Measurements from ENCODE around the gene PANX1. TPM values are rescaled to one million over a fixed set of nuclear protein-coding genes. Genes with fewer than 3 reads are reported as not detected.

Gene PANX1
- total RNA-seq, 4 donors from 2014 or later: 9.0 to 20.1 (median 11.3) TPM

GRCh38 chr11:94129512-94130297 is 1.1 kb downstream of the PANX1 start:
- Histone ChIP-seq H3K27me3 (no peaks in the 10 kb centered on the region), H3K27ac (peak overlapping the region; percentile 93 to 99 (median 96)), H3K36me3 (no peaks in the 10 kb centered on the region), H3K4me1 (peaks cover 9 to 35% (median 31%) of the 10 kb centered on the region in 4 donors), H3K4me3 (peak overlapping the region; percentile 77 to 87 (median 84)), H3K9me3 (no peaks in the 10 kb centered on the region)
- TF ChIP-seq CTCF (IDR thresholded peaks at IDR 0.05): no peak
- no peak for TF ChIP-seq POLR2A (IDR thresholded peaks at IDR 0.05)
- no peak for TF ChIP-seq EP300 (IDR thresholded peaks at IDR 0.05; ENCODE audit: low read depth)
- TF ChIP-seq POLR2AphosphoS5 (IDR thresholded peaks at IDR 0.05): no peak
- intact Hi-C loops (cut with DNase I; ENCODE audit: low total_unique reads) (no loop called here), in situ Hi-C loops (cut with MboI; ENCODE audit: low pct_ligation_motif_present in 1 of 4, low pct_unique_long_range_greater_than_20kb in 1 of 4, low sequenced_read_pairs in 3 of 4) (no loop called here)
- DNase-seq: peak; percentile 90
- 17 to 18% methylated on average over 1 to 18 of the region's 20 CpGs for WGBS, 2 donors (ENCODE audit: low coverage in 1 of 2)

- TF ChIP-seq POLR2AphosphoS5 (IDR thresholded peaks at IDR 0.05) (peak; percentile 60 to 82 (median 78)), CTCF (IDR thresholded peaks at IDR 0.05) (no peak), EP300 (IDR thresholded peaks at IDR 0.05; ENCODE audit: low read depth) (no peak), POLR2A (IDR thresholded peaks at IDR 0.05) (peak; percentile 30)
- Histone ChIP-seq H3K36me3 (no peaks in the 10 kb centered on the region), H3K27me3 (no peaks in the 10 kb centered on the region), H3K9me3 (no peaks in the 10 kb centered on the region), H3K27ac (peak overlapping the region; percentile 93 to 99 (median 96)), H3K4me3 (peak overlapping the region in 3 of 4 donors; percentile 77 to 87 (median 82)), H3K4me1 (peaks cover 14 to 43% (median 38%) of the 10 kb centered on the region in 4 donors)
- 70 to 76% methylated on average over 5 to 7 of the region's 7 CpGs for WGBS, 2 donors (ENCODE audit: low coverage in 1 of 2)
- DNase-seq: no peak
- intact Hi-C loops (cut with DNase I; ENCODE audit: low total_unique reads): no loop called here
- in situ Hi-C loops (cut with MboI; ENCODE audit: low pct_ligation_motif_present in 1 of 4, low pct_unique_long_range_greater_than_20kb in 1 of 4, low sequenced_read_pairs in 3 of 4): no loop called here
These were observed 1.8 kb downstream of the PANX1 start for GRCh38 chr11:94130298-94131046.

GRCh38 chr11:94131047-94131717 is 2.5 kb downstream of the PANX1 start:
- H3K36me3 ChIP-seq: no peaks in the 10 kb centered on the region
- no peak for DNase-seq
- in situ Hi-C loops (cut with MboI; ENCODE audit: low pct_ligation_motif_present in 1 of 4, low pct_unique_long_range_greater_than_20kb in 1 of 4, low sequenced_read_pairs in 3 of 4) (no loop called here), intact Hi-C loops (cut with DNase I; ENCODE audit: low total_unique reads) (no loop called here)
- H3K27ac ChIP-seq: peak overlapping the region; percentile 93 to 99 (median 96)
- H3K4me1 ChIP-seq: peaks cover 15 to 48% (median 41%) of the 10 kb centered on the region in 4 donors
- no peaks in the 10 kb centered on the region for H3K9me3 ChIP-seq
- TF ChIP-seq EP300 (IDR thresholded peaks at IDR 0.05; ENCODE audit: low read depth): no peak
- no peak for TF ChIP-seq POLR2AphosphoS5 (IDR thresholded peaks at IDR 0.05)
- TF ChIP-seq CTCF (IDR thresholded peaks at IDR 0.05): no peak
- TF ChIP-seq POLR2A (IDR thresholded peaks at IDR 0.05): no peak
- H3K4me3 ChIP-seq: no peak overlapping the region
- 69% methylated on average over 3 of the region's 3 CpGs; no CpG with 5 or more reads in 1 of the 2 donors for WGBS, 2 donors (ENCODE audit: low coverage in 1 of 2)
- no peaks in the 10 kb centered on the region for H3K27me3 ChIP-seq

GRCh38 chr11:94131718-94132115 is 3.1 kb downstream of the PANX1 start:
- in situ Hi-C loops (cut with MboI; ENCODE audit: low pct_ligation_motif_present in 1 of 4, low pct_unique_long_range_greater_than_20kb in 1 of 4, low sequenced_read_pairs in 3 of 4) (no loop called here), intact Hi-C loops (cut with DNase I; ENCODE audit: low total_unique reads) (no loop called here)
- TF ChIP-seq POLR2AphosphoS5 (IDR thresholded peaks at IDR 0.05) (no peak), CTCF (IDR thresholded peaks at IDR 0.05) (no peak), POLR2A (IDR thresholded peaks at IDR 0.05) (no peak), EP300 (IDR thresholded peaks at IDR 0.05; ENCODE audit: low read depth) (no peak)
- no peak for DNase-seq
- Histone ChIP-seq H3K36me3 (no peaks in the 10 kb centered on the region), H3K4me3 (no peak overlapping the region), H3K9me3 (no peaks in the 10 kb centered on the region), H3K27ac (peak overlapping the region; percentile 93 to 99 (median 96)), H3K4me1 (peaks cover 15 to 48% (median 42%) of the 10 kb centered on the region in 4 donors), H3K27me3 (no peaks in the 10 kb centered on the region)
- 9 to 11% methylated on average over 1 of the region's 1 CpG for WGBS, 2 donors (ENCODE audit: low coverage in 1 of 2)

All from transverse colon (tissue), 4 donors.